Measurements from ENCODE around the gene TMEM43.

Gene TMEM43

DNA sequence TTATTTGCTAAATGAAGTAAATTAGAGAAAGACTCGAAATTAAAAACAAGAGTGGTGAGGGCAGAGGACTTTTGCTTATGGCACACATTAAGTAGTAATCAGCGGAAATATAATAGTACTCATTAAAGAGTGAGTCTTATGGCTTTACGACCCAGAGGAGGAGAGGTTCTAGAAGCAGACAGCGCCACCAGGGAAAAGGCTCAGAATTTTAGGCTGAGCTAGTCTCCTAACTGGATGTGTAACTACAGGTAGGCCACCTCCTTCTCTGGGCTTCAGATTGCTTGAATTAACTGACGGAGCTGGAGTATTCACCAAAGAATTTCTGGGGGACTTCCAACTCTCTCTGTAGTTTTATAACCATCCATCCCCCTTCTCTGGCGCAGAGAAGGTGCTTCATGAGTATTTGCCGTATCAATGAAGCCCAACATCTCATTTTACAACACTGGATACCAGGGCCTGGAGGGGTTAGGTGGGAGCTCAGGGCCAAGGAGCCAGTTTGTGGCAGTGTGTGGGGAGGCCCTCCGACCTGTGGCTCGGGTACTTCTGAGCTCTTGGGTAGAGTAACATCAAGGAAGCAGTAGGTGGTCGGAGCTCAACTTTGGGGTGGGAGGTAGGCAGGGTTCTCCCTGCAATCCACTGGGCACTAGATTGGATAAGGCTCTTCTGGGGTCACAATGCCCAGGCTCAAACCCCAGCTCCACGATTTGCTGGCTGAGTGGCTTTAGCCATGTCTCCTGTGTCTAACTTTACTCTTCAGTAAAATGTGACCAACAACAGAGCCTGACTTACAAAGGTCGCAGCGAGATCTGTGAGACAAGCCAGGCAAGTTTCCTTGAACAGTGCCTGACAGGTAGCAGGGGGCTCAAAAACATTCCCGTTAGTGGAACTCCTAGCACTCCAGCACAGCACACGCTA, 1.3 kb upstream of the TMEM43 start:
- no peak for DNase-seq

- DNase-seq: no peak
Observed at GRCh38 chr3:14124223-14124614, 633 bp upstream of the TMEM43 start.

DNA sequence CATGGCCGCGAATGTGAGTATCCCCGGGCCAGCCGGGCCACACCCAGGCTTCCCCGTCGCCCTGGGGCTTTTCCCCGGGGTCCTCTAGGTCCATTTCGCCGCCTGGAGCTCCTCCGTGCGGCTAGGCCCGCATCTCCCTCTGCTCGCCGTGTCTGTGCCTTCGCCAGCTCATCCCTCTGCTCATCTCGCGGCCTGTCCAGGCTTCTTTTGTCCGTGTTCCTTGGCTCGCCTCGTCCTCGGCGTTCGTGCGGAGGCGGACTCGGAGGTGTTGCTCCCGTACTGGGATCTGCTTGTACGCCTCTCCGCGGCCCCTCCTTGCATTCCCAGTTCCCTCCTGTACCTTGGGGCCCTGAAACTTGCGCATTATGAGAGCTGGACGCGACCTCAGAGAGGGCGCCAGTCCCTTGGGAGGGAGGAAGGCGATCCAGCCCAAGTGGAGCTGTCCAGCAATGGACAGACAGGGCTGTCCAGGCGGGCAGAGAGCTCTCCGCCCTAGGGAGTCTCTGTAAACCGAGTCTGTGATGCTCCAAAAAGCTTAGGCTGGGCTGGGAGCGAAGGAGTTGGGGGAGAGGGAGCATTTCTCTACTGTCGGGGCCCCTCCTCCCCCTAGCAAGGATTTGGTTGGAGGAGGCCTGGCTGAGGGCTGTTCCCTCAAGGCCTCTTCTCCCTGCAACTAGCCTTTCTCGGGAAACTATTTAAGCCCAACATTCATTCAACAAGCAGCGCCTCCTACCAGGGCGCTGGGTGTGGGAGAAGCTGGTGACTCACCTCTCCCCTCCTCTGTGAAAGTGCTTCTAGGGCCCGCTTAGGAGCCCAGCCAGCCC, 553 bp downstream of the TMEM43 start:
- DNase-seq: peak; percentile 77

GRCh38 chr3:14126017-14126886, 1.4 kb downstream of the TMEM43 start:
- peak; percentile 21 for DNase-seq

DNA sequence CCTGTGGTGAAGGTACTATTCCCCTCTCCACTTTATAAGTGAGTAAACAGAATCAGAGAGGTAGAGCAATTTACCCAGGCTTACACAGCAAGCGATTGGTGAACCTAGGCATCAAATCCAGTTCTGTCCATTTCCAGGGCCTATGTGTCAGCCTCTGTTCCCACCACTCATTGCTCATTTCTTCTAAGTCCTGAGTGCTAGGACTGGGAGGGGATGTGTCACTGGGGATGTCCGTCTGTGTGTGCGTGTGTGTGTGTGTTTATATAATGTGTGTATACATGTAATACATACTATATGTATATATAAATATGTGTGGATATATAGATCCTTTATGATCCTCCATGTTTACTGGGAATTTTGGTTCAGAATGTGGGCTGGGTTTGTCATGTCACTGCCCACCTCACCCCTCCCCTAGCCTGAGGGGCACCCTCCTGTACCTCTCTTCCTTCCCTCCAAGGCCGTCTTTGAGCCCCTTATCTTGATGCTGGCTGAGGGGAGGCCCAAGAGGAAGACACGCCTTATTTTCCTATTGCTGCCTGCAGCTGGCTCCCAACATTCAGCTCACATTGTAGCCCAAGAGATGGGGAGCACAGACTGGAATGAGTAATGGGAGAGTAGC, 2.1 kb downstream of the TMEM43 start:
- peak; percentile 30 for DNase-seq

DNA sequence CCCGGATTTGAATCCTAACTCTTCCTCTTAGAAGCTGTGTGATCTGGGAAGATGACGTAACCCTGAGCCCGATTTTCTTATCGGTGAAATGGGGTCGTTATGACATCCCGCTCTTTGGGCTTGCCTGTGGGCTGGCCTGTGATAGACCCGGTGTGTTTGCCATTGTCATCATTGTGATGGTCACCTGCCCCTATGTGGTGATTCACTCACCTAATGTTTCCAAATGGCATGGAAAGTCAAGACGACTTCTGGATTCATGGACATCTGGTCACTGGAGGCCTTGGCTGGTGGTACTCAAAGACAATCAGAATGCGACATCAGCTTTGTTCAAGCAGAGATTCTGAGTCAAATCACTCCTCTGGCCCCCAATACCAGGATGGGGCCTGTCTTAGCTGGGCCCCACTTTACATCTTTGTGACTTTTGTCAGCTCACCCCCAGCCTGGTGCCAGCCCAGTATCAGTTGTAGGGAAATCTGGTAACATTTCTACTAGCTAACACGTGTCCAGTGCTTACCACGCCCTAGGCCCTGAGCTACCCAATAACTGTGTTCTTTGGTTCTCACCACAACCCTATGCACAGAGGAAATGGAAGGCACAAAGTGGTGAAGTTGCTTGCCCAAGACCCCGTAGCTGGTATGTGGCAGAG, 2.8 kb downstream of the TMEM43 start:
- DNase-seq: peak; percentile 42

DNA sequence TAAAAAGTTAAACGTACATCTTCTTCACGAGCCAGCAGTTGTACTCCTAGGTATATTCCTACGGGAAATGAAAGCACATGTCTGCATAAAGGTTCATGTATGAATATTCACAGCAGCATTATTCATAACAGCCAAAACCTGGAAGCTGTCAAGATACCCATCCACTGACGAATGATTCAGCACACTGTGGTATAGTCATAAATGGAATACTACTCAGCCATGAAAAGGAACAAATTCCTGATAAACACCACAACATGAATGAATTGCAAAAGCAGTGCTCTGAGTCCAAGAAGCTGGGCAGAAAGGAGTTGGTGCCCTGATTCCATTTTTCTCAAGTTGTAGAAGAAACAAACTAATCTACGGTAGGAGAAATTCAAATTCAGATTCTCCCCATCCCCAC, 3.9 kb downstream of the TMEM43 start:
- no peak for DNase-seq

GRCh38 chr3:14129296-14129695, 4.4 kb downstream of the TMEM43 start:
- peak; percentile 7 for DNase-seq

DNA sequence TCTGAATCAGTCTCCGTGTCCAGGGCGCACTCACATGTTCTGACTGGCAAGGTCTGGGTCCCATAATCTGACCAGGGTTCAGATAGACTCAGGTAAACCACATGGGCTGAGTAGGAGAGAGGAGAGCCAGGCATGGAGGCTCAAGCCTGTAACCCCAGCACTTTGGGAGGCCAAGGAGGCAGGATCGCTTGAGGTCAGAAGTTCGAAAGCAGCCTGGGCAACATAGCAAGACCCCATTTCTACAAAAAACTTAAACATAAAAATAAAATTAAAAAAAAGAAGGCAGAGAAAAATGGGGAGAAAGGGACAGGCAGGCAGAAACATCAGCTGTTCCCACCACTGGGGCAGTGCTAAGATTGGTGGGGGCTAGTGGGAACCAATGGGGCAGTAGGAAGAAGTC, 5.4 kb downstream of the TMEM43 start:
- peak; percentile 21 for DNase-seq

GRCh38 chr3:14130707-14131106, 5.9 kb downstream of the TMEM43 start:
- peak; percentile 46 for DNase-seq

- DNase-seq: no peak
Observed at GRCh38 chr3:14131134-14131533, 6.3 kb downstream of the TMEM43 start.

DNA sequence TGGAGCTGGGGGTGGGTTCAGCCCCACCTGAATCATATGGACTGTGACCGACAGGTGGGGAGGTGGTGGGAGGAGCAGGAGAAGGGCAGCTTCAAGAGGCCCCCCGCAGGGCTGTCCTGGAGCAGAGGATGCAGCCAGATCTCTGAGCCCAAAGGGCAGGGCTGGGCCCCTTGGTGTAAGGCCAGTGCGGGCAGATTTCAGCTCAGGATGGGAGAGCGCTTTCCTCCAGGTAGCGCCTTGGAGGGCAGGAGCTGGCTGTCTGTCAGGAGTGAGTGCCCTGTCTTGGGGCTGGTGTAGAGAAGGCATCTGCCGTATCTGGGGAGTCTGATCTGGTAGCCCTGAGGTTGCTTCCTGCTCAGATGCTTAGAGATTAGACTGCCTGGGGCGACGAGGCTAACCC, 7.3 kb downstream of the TMEM43 start:
- no peak for DNase-seq

GRCh38 chr3:14132689-14133088, 7.8 kb downstream of the TMEM43 start:
- no peak for DNase-seq

DNA sequence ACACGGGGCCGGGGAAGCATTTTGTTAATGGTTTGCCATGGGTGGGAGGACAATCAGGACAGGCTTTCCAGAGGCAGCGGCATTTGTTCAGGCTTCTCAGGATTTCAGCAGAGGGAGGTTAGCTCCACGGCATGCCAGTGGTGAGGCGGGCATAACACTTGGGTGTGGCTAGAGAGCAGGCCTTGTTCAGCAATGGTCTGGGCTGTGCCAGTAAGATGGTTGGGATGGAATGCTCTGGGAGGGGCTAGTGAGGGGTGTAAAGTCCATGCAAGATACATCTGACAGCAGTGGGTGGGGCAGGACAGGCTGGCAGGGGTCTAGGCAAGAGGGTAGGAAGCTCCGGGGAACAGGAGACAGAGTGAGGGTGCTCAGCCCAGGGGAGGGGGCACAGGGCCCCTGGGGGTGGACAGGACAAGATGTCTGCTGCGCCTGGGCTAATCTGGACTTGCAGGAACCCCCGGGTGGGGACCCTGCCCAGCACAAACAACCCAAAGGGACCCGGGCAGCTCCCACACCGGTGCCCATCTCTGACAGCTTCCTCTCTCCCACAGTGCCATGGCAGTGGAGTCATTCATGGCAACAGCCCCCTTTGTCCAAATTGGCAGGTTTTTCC, 8.4 kb downstream of the TMEM43 start:
- DNase-seq: no peak

DNA sequence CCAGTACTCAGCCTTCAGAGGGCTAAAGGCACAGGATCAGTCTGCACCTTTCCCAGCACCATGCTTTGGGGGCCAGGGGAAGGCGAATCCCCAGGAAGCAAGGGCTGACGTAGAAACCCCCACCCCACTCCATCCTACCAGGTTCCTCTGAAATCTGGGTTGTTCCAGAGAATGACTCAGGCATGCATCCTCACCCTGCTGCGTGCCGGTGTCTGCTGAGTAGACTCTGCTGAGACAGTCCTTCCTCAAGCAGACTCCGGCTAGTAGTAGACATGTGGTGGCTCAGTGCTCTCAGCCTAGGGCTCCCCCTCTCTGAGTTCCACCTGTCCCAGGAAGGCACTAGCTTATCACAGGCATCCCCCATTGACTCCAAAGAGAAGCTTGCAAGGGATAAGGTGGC, 9.0 kb downstream of the TMEM43 start:
- no peak for DNase-seq

- no peak for DNase-seq
Observed at GRCh38 chr3:14134291-14134690, 9.4 kb downstream of the TMEM43 start.

GRCh38 chr3:14135581-14135980, 10.7 kb downstream of the TMEM43 start:
- DNase-seq: no peak

- DNase-seq: no peak
Observed at GRCh38 chr3:14137004-14137403, 12.2 kb downstream of the TMEM43 start.

DNA sequence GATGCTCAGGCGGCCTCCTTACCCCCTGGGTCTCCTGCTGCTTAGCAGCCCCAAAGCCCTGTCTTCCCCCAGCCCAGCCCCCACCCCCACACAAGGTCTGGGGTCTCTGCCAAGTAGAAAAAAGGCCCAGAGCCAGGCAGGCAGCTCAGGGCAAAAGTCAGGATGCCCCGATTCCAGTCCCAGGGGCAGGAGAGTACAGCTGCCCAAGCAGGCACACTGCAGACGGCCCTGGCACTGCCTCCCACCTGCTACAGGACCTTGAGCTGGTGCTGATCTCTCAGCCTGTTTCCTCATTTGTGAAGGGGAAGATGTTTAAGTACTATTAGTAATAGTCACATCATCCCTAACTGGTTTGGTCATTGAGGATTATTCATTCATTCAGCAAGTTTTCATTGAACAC, 12.6 kb downstream of the TMEM43 start:
- no peak for DNase-seq

DNA sequence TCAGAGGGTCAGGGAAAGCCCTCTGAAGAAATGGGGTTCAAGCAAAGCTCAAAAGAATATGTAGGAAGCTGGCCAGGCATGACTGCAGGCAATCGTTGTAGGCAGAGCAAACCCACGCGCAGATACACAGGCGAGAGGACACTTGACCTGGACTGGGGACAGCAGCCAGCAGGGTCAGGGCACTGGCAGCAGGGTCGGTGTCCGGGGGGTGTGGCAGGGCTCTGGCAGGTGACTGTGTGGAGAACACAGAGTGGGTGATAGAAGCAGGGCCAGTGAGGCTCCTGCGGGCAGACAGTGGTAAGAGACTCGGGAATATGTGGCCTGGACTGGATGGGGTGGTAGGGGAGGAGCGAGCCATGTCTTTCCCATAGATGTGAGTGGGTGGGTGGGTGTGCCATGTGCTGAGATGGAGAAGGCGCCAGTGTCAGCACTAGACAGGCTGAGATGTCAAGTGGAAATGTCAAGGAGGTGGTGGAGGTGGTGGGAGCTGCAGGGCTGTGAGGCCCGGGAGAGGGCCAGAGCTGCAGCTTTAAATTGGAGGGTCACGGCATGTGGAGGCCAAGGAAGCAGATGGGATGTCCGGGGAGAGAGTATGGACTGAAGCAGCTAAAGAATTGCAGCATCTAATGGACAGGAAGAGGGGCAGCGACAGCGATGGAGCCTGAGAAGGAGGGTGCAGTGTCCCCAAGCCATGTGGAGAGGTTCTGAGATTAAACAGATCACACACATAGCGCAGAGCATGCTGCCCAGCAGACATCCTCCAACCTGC, 13.4 kb downstream of the TMEM43 start:
- DNase-seq: no peak
